Osteoblast (primary cell): ENCODE measurements around the gene CDKN1C. TPM values are rescaled to one million over a fixed set of nuclear protein-coding genes. Genes with fewer than 3 reads are reported as not detected.

Source experiments
- DNase-seq: peaks from one replicate; pipeline ENCODE4 v3.0.0; 2011; ENCODE audit warnings: low spot score, mixed read lengths; ENCODE audit not compliant: insufficient read length; ENCODE audit errors: missing footprints
- H2AFZ ChIP-seq: 2 replicates; pipeline ENCODE4 v1.6.0; 2011; ENCODE audit warnings: mild to moderate bottlenecking, low read length
- H3K27ac ChIP-seq: 2 replicates; pipeline ENCODE4 v1.5.1; 2011; ENCODE audit warnings: mild to moderate bottlenecking, low read depth, low read length, moderate library complexity
- H3K27me3 ChIP-seq: 2 replicates; pipeline ENCODE4 v1.6.0; 2012; ENCODE audit warnings: mild to moderate bottlenecking, control low read depth, inconsistent platforms, low read length, moderate library complexity; ENCODE audit not compliant: insufficient read depth
- H3K36me3 ChIP-seq: 2 replicates; pipeline ENCODE4 v1.5.1; 2011; ENCODE audit warnings: mild to moderate bottlenecking, low read length, control low read depth, moderate library complexity; ENCODE audit not compliant: insufficient read depth
- H3K4me1 ChIP-seq: 2 replicates; pipeline ENCODE4 v1.5.1; 2011; ENCODE audit warnings: mild to moderate bottlenecking, low read length, control low read depth, moderate library complexity; ENCODE audit not compliant: insufficient read depth
- H3K4me2 ChIP-seq: 2 replicates; pipeline ENCODE4 v1.6.0; 2011; ENCODE audit warnings: mild to moderate bottlenecking, low read length; ENCODE audit not compliant: insufficient read depth
- H3K4me3 ChIP-seq: fragments of 200-600 bp; sonication (generic); 3 replicates; pipeline ENCODE4 v1.5.1; 2012; ENCODE audit warnings: mild to moderate bottlenecking, low read length, inconsistent platforms; ENCODE audit not compliant: insufficient read depth
- H3K79me2 ChIP-seq: 2 replicates; pipeline ENCODE4 v1.6.0; 2012; ENCODE audit warnings: mild to moderate bottlenecking, low read length, control low read depth, inconsistent platforms; ENCODE audit not compliant: insufficient read depth
- H3K9me3 ChIP-seq: 2 replicates; pipeline ENCODE4 v1.5.1; 2011; ENCODE audit warnings: low read depth, low read length, control low read depth
- H4K20me1 ChIP-seq: 2 replicates; pipeline ENCODE4 v1.6.0; 2012; ENCODE audit warnings: mild to moderate bottlenecking, low read length, control low read depth; ENCODE audit not compliant: insufficient read depth
- CTCF ChIP-seq: IDR thresholded peaks from 2 replicates; pipeline ENCODE4 v1.5.1; 2011; ENCODE audit warnings: mild to moderate bottlenecking, low read depth, low read length, moderate library complexity; ENCODE audit errors: extremely low read depth
- total RNA-seq: library from RNA; depleted of rRNA; stranded (reverse); fragments of >200 nt; gene quantifications from 2 replicates; pipeline ENCODE4 v1.2.3, GENCODE V29; 2012

Gene CDKN1C
- total RNA-seq, 1 donor, result 10.9 TPM

- DNase-seq, result no peak
These were observed 5.1 kb upstream of the CDKN1C start for GRCh38 chr11:2890466-2891294.

GRCh38 chr11:2889362-2890273 lies 4.0 kb upstream of the CDKN1C start:
- Histone ChIP-seq H3K27ac (no peak overlapping the region), H3K4me2 (no peak overlapping the region), H4K20me1 (no peaks in the 10 kb centered on the region), H3K27me3 (peaks cover 17% of the 10 kb centered on the region), H3K36me3 (no peaks in the 10 kb centered on the region), H3K9me3 (no peaks in the 10 kb centered on the region), H2AFZ (no peak overlapping the region), H3K4me3 (no peak overlapping the region), H3K79me2 (no peaks in the 10 kb centered on the region), H3K4me1 (peaks cover 11% of the 10 kb centered on the region)
- DNase-seq, result no peak
- TF ChIP-seq CTCF, result no peak

More at GRCh38 chr11:2890466-2891294, 5.1 kb upstream of the CDKN1C start:
- Histone ChIP-seq H4K20me1 (no peaks in the 10 kb centered on the region), H3K79me2 (no peaks in the 10 kb centered on the region), H3K9me3 (no peaks in the 10 kb centered on the region), H3K36me3 (no peaks in the 10 kb centered on the region), H3K27me3 (peaks cover 10% of the 10 kb centered on the region), H3K4me3 (no peak overlapping the region), H2AFZ (no peak overlapping the region), H3K4me2 (no peak overlapping the region), H3K27ac (no peak overlapping the region), H3K4me1 (peaks cover 6% of the 10 kb centered on the region)
- no peak for TF ChIP-seq CTCF

GRCh38 chr11:2888266-2888968 lies 2.8 kb upstream of the CDKN1C start:
- Histone ChIP-seq H3K9me3 (no peaks in the 10 kb centered on the region), H3K27me3 (peaks cover 26% of the 10 kb centered on the region), H3K27ac (no peak overlapping the region), H4K20me1 (no peaks in the 10 kb centered on the region), H3K4me2 (no peak overlapping the region), H3K4me3 (no peak overlapping the region), H2AFZ (no peak overlapping the region), H3K36me3 (no peaks in the 10 kb centered on the region), H3K4me1 (peaks cover 11% of the 10 kb centered on the region), H3K79me2 (no peaks in the 10 kb centered on the region)
- peak; percentile 100 for DNase-seq
- TF ChIP-seq CTCF, result peak; percentile 97
